SH-SY5Y (cell line): ENCODE results near the gene COL13A1.

Experiments used
- GATA2 ChIP-seq: IDR thresholded peaks from 2 replicates; pipeline ENCODE4 v1.6.1; 2011; ENCODE audit warnings: mild to moderate bottlenecking, low read depth, low read length
- GATA3 ChIP-seq: IDR thresholded peaks from 2 replicates; pipeline ENCODE4 v1.6.1; 2011; ENCODE audit warnings: low read depth, mild to moderate bottlenecking, low read length, moderate library complexity

- TF ChIP-seq GATA2 = no peak
- no peak for TF ChIP-seq GATA3
Measured at GRCh38 chr10:69968830-69969229, 167.1 kb downstream of the COL13A1 start.
